HEK293T (cell line): ENCODE data around the gene COTL1.

Experiments
- FOXA1 ChIP-seq: fragments of 450-650 bp; IDR thresholded peaks from 2 replicates; pipeline ENCODE4 v1.6.1; 2016; ENCODE audit warnings: mild to moderate bottlenecking
- FOXM1 ChIP-seq: fragments of 450-650 bp; IDR thresholded peaks from 2 replicates; pipeline ENCODE4 v1.6.1; 2017; ENCODE audit warnings: mild to moderate bottlenecking, borderline replicate concordance
- L3MBTL2 ChIP-seq: fragments of 450-650 bp; conservative IDR thresholded peaks from 2 replicates; pipeline ENCODE4 v1.6.1; 2016; ENCODE audit warnings: mild to moderate bottlenecking
- SUZ12 ChIP-seq: fragments of 450-650 bp; IDR thresholded peaks from 2 replicates; pipeline ENCODE4 v1.6.1; 2016; ENCODE audit warnings: mild to moderate bottlenecking
- TARDBP ChIP-seq: fragments of 450-650 bp; IDR thresholded peaks from 2 replicates; pipeline ENCODE4 v1.6.1; 2016
- ZNF384 ChIP-seq: fragments of 450-650 bp; IDR thresholded peaks from 2 replicates; pipeline ENCODE4 v1.6.1; 2016

GRCh38 chr16:84637709-84638108 is 19.8 kb upstream of the COTL1 start:
- TF ChIP-seq FOXA1 = no peak
- TF ChIP-seq FOXM1 = no peak
- no peak for TF ChIP-seq L3MBTL2
- no peak for TF ChIP-seq TARDBP
- no peak for TF ChIP-seq SUZ12
- TF ChIP-seq ZNF384 = no peak
